Karpas-422 (cell line): Measurements from ENCODE around the gene ICA1L. TPM values are rescaled to one million over a fixed set of nuclear protein-coding genes. Genes with fewer than 3 reads are reported as not detected.
A peak's percentile ranks its signal among the peaks of the same experiment; 100 is the strongest.

Experiments
- DNase-seq: peaks from one replicate; pipeline ENCODE4 v3.0.0-alpha.2; 2015
- H2AFZ ChIP-seq: fragments of 200-600 bp; sonication (generic); 2 replicates; pipeline ENCODE4 v1.6.1; 2014; ENCODE audit warnings: antibody characterized with exemption, low read length, mixed read lengths
- H3K27ac ChIP-seq: fragments of 200-600 bp; sonication (generic); 2 replicates; pipeline ENCODE4 v1.5.1; 2014; ENCODE audit warnings: mild to moderate bottlenecking, low read length, moderate library complexity
- H3K27me3 ChIP-seq: fragments of 200-600 bp; sonication (generic); 2 replicates; pipeline ENCODE4 v1.6.1; 2014; ENCODE audit warnings: low read length, mixed read lengths
- H3K36me3 ChIP-seq: fragments of 200-600 bp; sonication (generic); 2 replicates; pipeline ENCODE4 v1.6.1; 2014; ENCODE audit warnings: low read length, mixed read lengths; ENCODE audit not compliant: insufficient read depth
- H3K4me1 ChIP-seq: fragments of 200-600 bp; sonication (generic); 2 replicates; pipeline ENCODE4 v1.6.1; 2014; ENCODE audit warnings: mild to moderate bottlenecking, low read length, mixed read lengths
- H3K4me2 ChIP-seq: fragments of 200-600 bp; sonication (generic); 2 replicates; pipeline ENCODE4 v1.6.1; 2014; ENCODE audit warnings: low read length, low read depth, mild to moderate bottlenecking; ENCODE audit not compliant: poor library complexity, severe bottlenecking
- H3K4me3 ChIP-seq: fragments of 200-600 bp; sonication (generic); 2 replicates; pipeline ENCODE4 v1.5.1; 2014; ENCODE audit warnings: mild to moderate bottlenecking, antibody characterized with exemption, low read length, mixed read lengths
- H3K79me2 ChIP-seq: fragments of 200-600 bp; sonication (generic); 2 replicates; pipeline ENCODE4 v1.6.1; 2014; ENCODE audit warnings: mild to moderate bottlenecking, low read length, mixed read lengths
- H3K9ac ChIP-seq: fragments of 200-600 bp; sonication (generic); 2 replicates; pipeline ENCODE4 v1.6.0; 2014; ENCODE audit warnings: low read length
- H3K9me2 ChIP-seq: fragments of 200-600 bp; sonication (generic), shearing (Covaris generic); replicated peaks from 2 replicates; pipeline ENCODE4 v1.6.0; 2014; ENCODE audit warnings: mild to moderate bottlenecking, low read length, moderate library complexity; ENCODE audit not compliant: insufficient read depth
- H3K9me3 ChIP-seq: fragments of 300-700, 200-600 bp; sonication (generic); 2 replicates; pipeline ENCODE4 v1.6.1; 2014; ENCODE audit warnings: low read length, mixed read lengths
- H4K20me1 ChIP-seq: fragments of 200-600 bp; sonication (generic); 2 replicates; pipeline ENCODE4 v1.6.1; 2014; ENCODE audit warnings: mild to moderate bottlenecking, antibody characterized with exemption, low read length, low read depth; ENCODE audit not compliant: insufficient read depth
- total RNA-seq: library from RNA; depleted of rRNA; stranded (reverse); fragments of >200 nt; shearing (Covaris generic); gene quantifications from 2 replicates; pipeline ENCODE4 v1.2.3, GENCODE V29; 2014; ENCODE audit warnings: low replicate concordance

The ICA1L gene
- total RNA-seq, 1 experiment from 2014 or later, result 13.2 TPM

- H3K9ac ChIP-seq, result no peak overlapping the region
- H3K27me3 ChIP-seq, result no peaks in the 10 kb centered on the region
- peaks cover 25% of the 10 kb centered on the region for H3K9me3 ChIP-seq
- H3K36me3 ChIP-seq, result no peaks in the 10 kb centered on the region; the same call in 1 of the 2 replicates
- no peak overlapping the region for H2AFZ ChIP-seq
- no peaks in the 10 kb centered on the region for H4K20me1 ChIP-seq
- no peaks in the 10 kb centered on the region for H3K4me1 ChIP-seq
- no peak overlapping the region for H3K27ac ChIP-seq
- H3K4me2 ChIP-seq, result no peak overlapping the region
- H3K79me2 ChIP-seq, result 0 out of 2 replicates have a peak, but pooled peaks cover 2% of the 10 kb centered on the region
- H3K9me2 ChIP-seq, result no peaks in the 10 kb centered on the region
- DNase-seq, result no peak
- no peak overlapping the region for H3K4me3 ChIP-seq
Observed at GRCh38 chr2:202841090-202841867, 30.3 kb downstream of the ICA1L start.

DNA sequence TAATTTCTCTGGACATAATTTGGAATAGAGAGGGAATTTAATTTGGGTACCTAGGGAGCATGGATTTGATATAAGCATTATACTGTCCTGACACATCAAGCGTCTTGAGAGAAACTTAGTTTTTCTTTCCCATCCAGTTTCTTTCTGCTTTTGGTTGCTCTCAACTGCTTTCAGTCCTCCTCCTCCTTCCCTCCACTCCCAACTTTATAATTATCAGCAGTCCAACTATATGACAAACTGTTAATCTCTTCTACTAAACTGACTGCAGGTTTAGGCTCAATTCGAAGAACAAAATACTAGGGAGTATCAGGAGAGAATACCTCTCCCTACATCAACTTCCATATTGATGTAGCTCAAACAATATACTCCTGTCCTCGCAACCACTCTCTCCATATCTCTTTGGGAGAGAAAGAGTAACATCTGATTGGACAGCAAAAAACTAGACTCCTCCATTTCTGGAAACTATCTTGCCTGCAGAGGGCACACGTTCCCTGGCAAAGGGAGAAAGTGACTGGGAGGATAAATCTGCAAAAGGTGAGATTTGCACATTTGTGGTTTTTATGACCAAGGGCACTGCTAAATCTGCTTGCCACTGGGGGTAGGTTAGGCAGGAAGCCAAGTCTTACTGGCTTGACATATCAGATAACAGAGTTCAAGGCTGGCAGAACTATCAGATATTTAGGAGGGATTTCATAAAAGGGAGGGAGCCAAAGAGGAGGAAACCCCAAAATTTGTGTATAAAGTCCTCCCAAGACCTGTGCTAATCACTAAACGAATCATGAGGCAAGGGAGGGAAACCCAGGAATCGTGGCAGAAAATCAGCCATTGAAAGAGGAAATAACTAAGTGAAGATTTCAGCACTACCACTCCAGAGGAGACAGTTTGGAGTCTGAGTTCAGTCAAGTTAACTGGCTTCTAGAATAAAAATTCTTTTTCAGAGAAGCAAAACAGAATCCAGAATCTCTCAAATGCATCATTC lies 40.0 kb downstream of the ICA1L start:
- Histone ChIP-seq H3K79me2 (no peaks in the 10 kb centered on the region), H3K4me1 (peaks cover 16% of the 10 kb centered on the region), H3K36me3 (no peaks in the 10 kb centered on the region), H2AFZ (no peak overlapping the region), H3K4me3 (peak overlapping the region; percentile 43; the same call in 1 of the 2 replicates), H4K20me1 (no peaks in the 10 kb centered on the region), H3K9me3 (no peaks in the 10 kb centered on the region), H3K9me2 (no peaks in the 10 kb centered on the region), H3K9ac (peak overlapping the region; percentile 38; the same call in 1 of the 2 replicates), H3K4me2 (peak overlapping the region; percentile 71), H3K27me3 (no peaks in the 10 kb centered on the region), H3K27ac (no peak overlapping the region)
- peak; percentile 93 for DNase-seq

DNA sequence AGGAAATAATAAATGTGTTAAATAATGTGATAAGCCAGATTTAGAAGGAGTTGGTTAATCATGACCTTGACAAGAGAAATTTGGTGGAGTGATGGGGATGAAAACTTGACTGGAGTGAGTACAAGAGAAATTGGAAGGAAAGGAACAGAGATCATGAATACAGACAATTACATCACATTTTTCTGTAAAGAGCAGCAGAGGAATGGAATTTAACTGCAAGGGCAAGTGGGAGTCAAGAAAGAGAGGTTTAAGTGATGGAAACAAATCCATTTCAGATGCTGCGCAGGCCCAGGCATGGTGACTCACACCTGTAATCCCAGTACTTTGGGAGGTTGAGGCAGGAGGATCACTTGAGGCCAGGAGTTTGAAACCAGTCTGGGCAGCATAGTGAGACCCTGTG lies 46.7 kb downstream of the ICA1L start:
- no peak overlapping the region for H2AFZ ChIP-seq
- H3K4me2 ChIP-seq, result no peak overlapping the region

DNA sequence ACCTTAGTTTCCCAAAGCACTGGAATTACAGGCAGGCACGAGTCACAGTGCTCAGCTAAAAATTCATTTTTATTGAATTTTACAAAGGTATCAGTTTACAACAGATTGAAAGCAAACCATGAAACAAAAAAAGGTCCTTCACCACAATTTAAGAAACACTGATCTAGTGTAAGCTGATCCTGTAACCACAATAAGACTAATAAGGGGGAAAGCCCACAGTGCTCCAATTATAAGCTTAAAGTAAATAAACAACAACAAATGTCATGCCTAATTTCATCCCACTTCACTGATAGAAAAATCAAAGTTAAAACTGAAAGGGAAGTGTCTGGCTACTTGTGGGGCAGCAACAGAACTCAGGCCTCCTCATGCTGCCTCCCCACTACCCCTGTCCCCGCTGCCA lies 49.2 kb downstream of the ICA1L start:
- Histone ChIP-seq H3K4me1 (peaks cover 4% of the 10 kb centered on the region; the same call in 1 of the 2 replicates), H2AFZ (no peak overlapping the region), H3K27me3 (no peaks in the 10 kb centered on the region), H3K9me3 (no peaks in the 10 kb centered on the region), H3K27ac (no peak overlapping the region), H4K20me1 (no peaks in the 10 kb centered on the region), H3K4me3 (no peak overlapping the region), H3K4me2 (no peak overlapping the region), H3K9me2 (no peaks in the 10 kb centered on the region), H3K9ac (no peak overlapping the region), H3K79me2 (no peaks in the 10 kb centered on the region), H3K36me3 (no peaks in the 10 kb centered on the region)
- DNase-seq, result no peak

More for the DNA sequence above, 46.7 kb downstream of the ICA1L start:
- Histone ChIP-seq H3K4me3 (no peak overlapping the region), H3K36me3 (no peaks in the 10 kb centered on the region), H3K9me3 (no peaks in the 10 kb centered on the region), H4K20me1 (no peaks in the 10 kb centered on the region), H3K9ac (no peak overlapping the region), H3K9me2 (no peaks in the 10 kb centered on the region), H3K27me3 (no peaks in the 10 kb centered on the region), H3K79me2 (no peaks in the 10 kb centered on the region), H3K27ac (no peak overlapping the region), H3K4me1 (peaks cover 4% of the 10 kb centered on the region; the same call in 1 of the 2 replicates)
- DNase-seq, result no peak

DNA sequence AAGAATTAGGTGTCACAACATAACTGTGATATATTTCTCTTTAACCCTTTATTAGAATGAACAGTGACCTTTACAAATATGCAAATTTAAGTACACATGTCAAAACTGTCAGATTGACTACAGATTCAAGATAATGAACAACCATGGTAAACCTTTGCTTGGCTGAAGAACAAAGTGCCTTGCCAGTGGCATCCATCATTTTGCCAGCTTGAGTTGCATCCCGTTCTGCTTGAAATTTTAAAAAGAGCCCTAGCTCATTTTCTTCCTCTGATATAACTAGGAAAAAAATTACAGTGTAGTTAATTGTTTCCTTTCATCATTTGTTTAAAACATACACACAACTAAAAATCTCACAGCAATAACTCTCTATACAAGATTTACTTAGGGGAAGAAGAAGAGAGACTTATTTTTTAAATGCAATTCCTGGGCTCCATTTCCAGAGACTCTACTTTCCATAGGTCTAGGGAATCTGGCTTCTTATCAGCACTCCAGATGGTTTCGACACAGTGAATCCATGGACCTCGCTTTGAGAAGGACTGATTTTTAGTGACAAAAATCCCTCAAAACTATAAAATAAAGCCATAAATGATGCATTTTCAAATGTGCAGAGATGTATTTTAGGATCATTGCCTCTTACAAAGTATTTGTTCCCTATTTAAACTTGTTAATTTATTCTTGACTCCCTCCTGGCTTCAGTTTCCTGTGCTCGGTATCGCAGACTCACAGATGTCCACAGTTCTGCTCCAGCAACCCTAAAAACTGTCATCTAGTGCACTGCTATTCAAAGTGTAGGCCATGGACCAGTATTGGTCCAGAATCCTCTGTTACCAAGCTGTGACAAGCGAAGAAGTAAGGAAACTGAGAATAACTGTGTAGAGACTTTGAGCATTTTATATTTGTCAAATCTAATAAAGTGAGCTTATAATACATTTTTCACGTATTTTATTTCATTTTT lies 50.1 kb downstream of the ICA1L start:
- Histone ChIP-seq H3K79me2 (no peaks in the 10 kb centered on the region), H3K27ac (no peak overlapping the region), H3K36me3 (no peaks in the 10 kb centered on the region), H4K20me1 (no peaks in the 10 kb centered on the region), H3K4me3 (no peak overlapping the region), H3K4me2 (no peak overlapping the region), H3K9me3 (no peaks in the 10 kb centered on the region), H3K27me3 (no peaks in the 10 kb centered on the region), H3K4me1 (peaks cover 4% of the 10 kb centered on the region; the same call in 1 of the 2 replicates), H2AFZ (no peak overlapping the region), H3K9me2 (no peaks in the 10 kb centered on the region), H3K9ac (no peak overlapping the region)
- no peak for DNase-seq

DNA sequence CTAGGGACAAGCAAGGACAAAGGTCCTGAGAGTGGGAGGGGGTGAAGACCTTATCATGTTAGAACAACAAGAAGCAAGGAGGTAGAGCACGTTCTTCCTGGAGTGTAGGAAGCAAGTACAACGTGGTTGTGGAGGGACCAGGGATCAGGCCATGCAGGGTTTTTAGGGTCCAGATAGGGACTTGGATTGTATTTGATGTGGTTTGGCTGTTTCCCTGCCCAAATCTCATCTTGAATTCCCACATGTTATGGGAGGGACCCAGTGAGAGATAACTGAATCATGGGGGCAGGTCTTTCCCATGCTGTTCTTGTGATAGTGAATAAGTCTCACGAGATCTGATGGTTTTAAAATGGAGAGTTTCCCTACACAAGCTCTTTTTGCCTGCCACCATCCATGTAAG lies 53.2 kb downstream of the ICA1L start:
- Histone ChIP-seq H3K27ac (no peak overlapping the region), H3K4me3 (no peak overlapping the region), H2AFZ (no peak overlapping the region), H3K27me3 (no peaks in the 10 kb centered on the region), H3K9me2 (no peaks in the 10 kb centered on the region), H3K36me3 (no peaks in the 10 kb centered on the region), H3K9me3 (no peaks in the 10 kb centered on the region), H4K20me1 (no peaks in the 10 kb centered on the region), H3K79me2 (no peaks in the 10 kb centered on the region), H3K4me2 (no peak overlapping the region), H3K9ac (no peak overlapping the region), H3K4me1 (peaks cover 4% of the 10 kb centered on the region; the same call in 1 of the 2 replicates)
- DNase-seq, result no peak

DNA sequence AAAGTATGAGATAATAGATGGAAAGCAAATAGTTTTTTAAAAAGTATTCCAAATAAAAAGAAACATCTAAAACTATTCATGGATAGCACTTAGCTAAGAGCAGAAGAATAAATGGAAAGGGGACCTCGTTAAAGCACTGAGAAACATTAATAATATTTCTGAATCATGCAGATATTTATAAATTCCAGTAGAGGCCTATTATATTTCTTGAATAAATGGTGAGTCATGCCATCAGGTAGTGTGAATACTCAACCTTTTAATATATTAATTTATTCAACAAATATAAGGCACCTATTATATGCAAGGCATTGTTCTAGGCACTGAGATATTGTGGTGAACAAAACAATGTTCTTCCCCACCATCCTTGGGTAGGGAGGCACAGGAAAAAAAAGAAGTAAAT lies 53.8 kb downstream of the ICA1L start:
- H4K20me1 ChIP-seq, result no peaks in the 10 kb centered on the region
- DNase-seq, result no peak
- H3K4me1 ChIP-seq, result peaks cover 4% of the 10 kb centered on the region; the same call in 1 of the 2 replicates
- no peak overlapping the region for H3K9ac ChIP-seq
- no peaks in the 10 kb centered on the region for H3K27me3 ChIP-seq
- H3K4me3 ChIP-seq, result no peak overlapping the region
- H3K9me3 ChIP-seq, result no peaks in the 10 kb centered on the region
- no peak overlapping the region for H3K4me2 ChIP-seq
- H3K27ac ChIP-seq, result no peak overlapping the region
- H2AFZ ChIP-seq, result no peak overlapping the region
- H3K36me3 ChIP-seq, result no peaks in the 10 kb centered on the region
- no peaks in the 10 kb centered on the region for H3K9me2 ChIP-seq
- H3K79me2 ChIP-seq, result no peaks in the 10 kb centered on the region
